HepG2 (cell line): ENCODE data around the gene ALX4. TPM values are rescaled to one million over a fixed set of nuclear protein-coding genes. Genes with fewer than 3 reads are reported as not detected.

ENCODE experiments used
- polyA plus RNA-seq, 8 experiments: library from polyadenylated mRNA; depleted of rRNA in 3 of 8; stranded (reverse) in 7 of 8; unstranded in 1 of 8; fragments of >200 nt; fragmentation: Illumina TruSeq in 4 of 8; extraction: Trizol in 4 of 8; gene quantifications; 2 replicates each; pipeline versions ENCODE4 v1.2.1 to v1.2.3, GENCODE V29; 2011 to 2016; ENCODE audit warnings: low read depth in 4 of 8, missing spikeins in 1 of 8, mixed read lengths in 1 of 8; ENCODE audit not compliant: insufficient read depth in 1 of 8
- total RNA-seq, 5 experiments: library from RNA; depleted of rRNA; stranded (reverse); fragments of >200 nt; fragmentation: Illumina TruSeq; extraction: Trizol; gene quantifications; 2 replicates each; pipeline ENCODE4 v1.2.3, GENCODE V29; 2016; ENCODE audit warnings: low read depth in 1 of 5

ALX4 gene
- total and polyA plus RNA-seq, 2 of the 13 experiments (the other 11 are each of a cell fraction or from before 2014, with no cell fraction given), result not detected

Other genes with a start within 250 kb of the ALX4 start
- gene ACCS, start 243.9 kb downstream of the ALX4 start, total RNA-seq (2016; rRNA removed; fragmentation: Illumina TruSeq; extraction: Trizol), result 0.29 and 0.55 TPM in 2 replicates
- 0.39 and 0.59 TPM in 2 replicates for gene ACCS, start 243.9 kb downstream of the ALX4 start, polyA plus RNA-seq (2011; rRNA removed)
- 32.7 and 68.7 TPM in 2 replicates for gene EXT2, start 214.5 kb downstream of the ALX4 start, total RNA-seq (2016; rRNA removed; fragmentation: Illumina TruSeq; extraction: Trizol)
- 55.0 and 61.5 TPM in 2 replicates for gene EXT2, start 214.5 kb downstream of the ALX4 start, polyA plus RNA-seq (2011; rRNA removed)